ENCODE data around the gene CLEC2A.
"Not testable (repeated sequence)": the region's sequence is repeated elsewhere in the genome, so short reads cannot be mapped to it uniquely, and the experiment has no call there.

CLEC2A gene, protein sequence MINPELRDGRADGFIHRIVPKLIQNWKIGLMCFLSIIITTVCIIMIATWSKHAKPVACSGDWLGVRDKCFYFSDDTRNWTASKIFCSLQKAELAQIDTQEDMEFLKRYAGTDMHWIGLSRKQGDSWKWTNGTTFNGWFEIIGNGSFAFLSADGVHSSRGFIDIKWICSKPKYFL

DNA sequence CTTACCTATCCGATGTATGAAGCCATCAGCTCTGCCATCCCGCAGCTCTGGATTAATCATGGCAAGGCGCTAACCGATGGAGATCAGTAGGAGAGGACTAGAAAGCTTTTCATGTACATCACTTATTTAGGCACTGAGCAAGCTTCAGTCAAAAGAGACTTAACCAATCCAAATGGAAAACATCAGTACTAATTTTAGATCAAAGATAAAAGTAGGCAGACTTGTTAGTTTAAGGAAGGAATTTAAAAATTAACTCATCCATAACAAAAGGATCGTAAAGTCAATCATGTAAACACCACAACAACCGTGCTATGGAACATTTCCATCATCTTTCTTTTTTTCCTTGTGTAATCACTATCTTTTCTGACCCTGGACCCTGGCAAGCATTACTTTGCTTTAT, at the start of gene CLEC2A:
CLEC2A (minus strand) TSS at position 101 of the 400 bp plus-strand sequence; CDS start at position 60, 41 bp downstream.
- no peak for DNase-seq
- in situ Hi-C loops (cut with HindIII; ENCODE audit: low pct_ligation_motif_present, low pct_unique_long_range_greater_than_20kb, low sequenced_read_pairs): no loop called here

DNA sequence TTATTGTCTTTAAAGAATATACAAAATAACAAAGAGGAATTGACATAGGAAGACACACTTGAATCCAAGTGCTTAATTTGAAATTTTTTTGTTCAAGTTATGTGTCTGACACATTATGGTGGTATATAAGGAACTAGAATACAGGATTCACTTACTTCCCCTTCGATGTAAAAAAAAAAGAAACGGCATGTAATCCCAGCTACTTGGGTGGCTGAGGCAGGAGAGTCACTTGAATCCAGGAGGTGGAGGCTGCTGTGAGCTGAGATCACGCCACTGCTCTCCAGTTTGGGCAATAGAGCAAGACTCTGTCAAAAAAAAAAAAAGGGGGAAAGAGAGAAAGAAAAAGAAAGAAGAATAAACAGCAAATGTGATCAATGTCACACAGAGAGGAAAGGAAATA, 48.0 kb upstream of the CLEC2A start:
- in situ Hi-C loops (cut with HindIII; ENCODE audit: low pct_ligation_motif_present, low pct_unique_long_range_greater_than_20kb, low sequenced_read_pairs): no loop called here

DNA sequence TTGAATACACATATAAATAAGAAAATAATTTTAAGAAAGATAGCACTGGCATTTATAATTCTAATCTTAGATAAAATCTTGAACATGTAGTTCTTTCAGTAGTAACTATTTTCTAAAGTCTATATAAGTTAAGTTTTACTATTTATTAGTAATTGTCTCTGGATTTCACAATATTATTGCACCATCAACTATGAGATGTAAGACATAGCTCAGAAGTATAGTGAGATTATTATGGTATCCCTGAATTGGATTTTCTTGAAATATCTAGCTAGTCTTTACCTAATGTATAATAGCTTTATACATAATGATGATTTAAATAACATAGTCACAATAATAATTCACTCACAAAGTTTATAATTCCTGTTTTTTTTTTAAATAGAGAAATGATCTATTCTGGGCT, 45.7 kb upstream of the CLEC2A start:
- DNase-seq: no peak
- in situ Hi-C loops (cut with HindIII; ENCODE audit: low pct_ligation_motif_present, low pct_unique_long_range_greater_than_20kb, low sequenced_read_pairs): no loop called here

More for the DNA sequence above, 48.0 kb upstream of the CLEC2A start:
- no peak for DNase-seq

DNA sequence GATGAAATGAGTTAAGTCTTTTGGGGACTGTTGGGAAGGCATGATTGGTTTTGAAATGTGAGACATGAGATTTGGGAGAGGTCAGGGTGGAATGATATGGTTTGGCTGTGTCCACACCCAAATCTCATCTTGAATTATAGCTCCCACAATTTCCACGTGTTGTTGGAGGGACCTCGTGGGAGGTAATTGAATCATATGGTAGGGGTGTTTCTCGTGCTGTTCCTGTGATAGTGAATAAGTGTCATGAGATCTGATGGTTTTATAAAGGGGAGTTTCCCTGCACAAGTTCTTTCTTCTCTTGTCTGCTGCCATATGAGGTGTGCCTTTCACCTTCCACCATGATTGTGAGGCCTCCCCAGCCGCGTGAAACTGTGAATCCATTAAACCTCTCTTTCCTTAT, 44.5 kb upstream of the CLEC2A start:
- in situ Hi-C loops (cut with HindIII; ENCODE audit: low pct_ligation_motif_present, low pct_unique_long_range_greater_than_20kb, low sequenced_read_pairs); DNase-seq: not testable (repeated sequence)

DNA sequence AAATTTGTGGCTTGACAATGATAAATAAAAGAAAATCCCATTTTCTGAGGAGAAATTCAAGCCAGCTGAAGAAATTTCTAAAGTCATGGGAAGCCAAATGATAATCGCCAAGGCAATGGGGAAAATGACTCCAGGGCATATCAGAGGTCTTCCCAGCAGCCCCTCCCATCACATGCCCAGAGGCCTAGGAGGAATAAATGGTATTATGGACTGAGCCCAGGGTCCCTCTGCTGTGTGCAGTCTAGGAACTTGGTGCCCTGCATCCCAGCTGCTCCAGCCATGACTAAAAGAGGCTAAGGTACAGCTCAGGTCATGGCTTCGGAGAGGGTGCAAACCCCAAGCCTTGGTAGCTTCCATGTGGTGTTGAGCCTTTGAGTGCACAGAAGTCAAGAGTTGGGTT, 43.4 kb upstream of the CLEC2A start:
- DNase-seq: no peak
- in situ Hi-C loops (cut with HindIII; ENCODE audit: low pct_ligation_motif_present, low pct_unique_long_range_greater_than_20kb, low sequenced_read_pairs): no loop called here

DNA sequence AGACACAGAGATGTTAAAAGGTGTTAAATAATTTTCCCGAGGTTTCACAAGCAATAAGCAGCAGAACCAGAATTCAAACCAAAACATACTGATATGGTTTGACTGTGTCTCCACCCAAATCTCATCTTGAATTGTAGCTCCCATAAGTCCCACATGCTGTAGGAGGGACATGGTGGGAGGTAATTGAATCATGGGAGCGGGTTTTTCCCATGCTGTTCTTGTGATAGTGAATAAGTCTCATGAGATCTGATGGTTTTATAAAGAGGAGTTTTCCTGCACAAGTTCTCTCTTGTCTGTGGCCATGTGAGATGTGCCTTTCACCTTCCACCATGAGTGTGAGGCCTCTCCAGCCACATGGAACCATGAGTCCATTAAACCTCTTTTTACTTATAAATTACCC, 42.6 kb upstream of the CLEC2A start:
- DNase-seq; in situ Hi-C loops (cut with HindIII; ENCODE audit: low pct_ligation_motif_present, low pct_unique_long_range_greater_than_20kb, low sequenced_read_pairs): not testable (repeated sequence)

DNA sequence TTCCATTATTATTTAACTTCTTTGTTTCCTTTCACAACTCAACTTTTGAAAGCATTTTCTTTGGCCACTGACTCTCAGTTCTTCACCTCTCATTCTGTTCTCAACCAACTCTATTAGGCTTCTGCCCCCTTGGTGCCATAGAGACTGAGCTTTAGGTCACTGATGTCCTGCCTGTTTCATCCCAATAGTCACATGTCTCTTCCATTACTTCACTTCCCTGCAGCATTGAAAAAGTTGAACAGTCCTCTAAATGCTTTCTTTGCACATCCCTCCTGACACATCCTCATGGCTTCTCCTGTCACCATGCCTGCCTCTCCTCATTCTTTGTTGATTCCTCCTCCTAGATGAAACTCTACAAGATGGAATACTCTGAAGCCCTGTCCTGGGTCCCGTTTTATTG, 41.8 kb upstream of the CLEC2A start:
- in situ Hi-C loops (cut with HindIII; ENCODE audit: low pct_ligation_motif_present, low pct_unique_long_range_greater_than_20kb, low sequenced_read_pairs): no loop called here

DNA sequence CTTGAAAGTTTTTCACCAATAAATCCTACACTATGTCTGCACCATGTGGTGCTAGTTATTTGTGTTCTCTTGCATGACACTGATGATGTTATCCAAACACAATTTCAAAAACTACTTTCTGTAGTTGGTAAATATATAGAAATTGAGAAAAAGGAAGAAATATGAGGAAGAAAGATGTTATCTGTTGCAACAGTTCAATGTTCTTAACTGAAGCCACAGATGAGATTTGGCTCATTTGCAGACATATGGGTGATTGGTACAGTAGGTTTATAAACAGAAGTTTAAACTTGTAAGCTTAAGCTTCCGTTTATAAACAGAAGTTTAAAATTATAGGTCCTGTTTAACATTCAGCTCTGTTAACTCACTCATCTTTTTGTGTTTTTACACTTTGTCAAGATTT, 39.0 kb upstream of the CLEC2A start, which contains the start of gene CLEC12A:
CLEC12A (plus strand) TSS at position 229 of the 400 bp plus-strand sequence. CDS start 188 bp downstream, outside the sequence.
- DNase-seq: no peak
- in situ Hi-C loops (cut with HindIII; ENCODE audit: low pct_ligation_motif_present, low pct_unique_long_range_greater_than_20kb, low sequenced_read_pairs): no loop called here

More for the DNA sequence above, 41.8 kb upstream of the CLEC2A start:
- no peak for DNase-seq

DNA sequence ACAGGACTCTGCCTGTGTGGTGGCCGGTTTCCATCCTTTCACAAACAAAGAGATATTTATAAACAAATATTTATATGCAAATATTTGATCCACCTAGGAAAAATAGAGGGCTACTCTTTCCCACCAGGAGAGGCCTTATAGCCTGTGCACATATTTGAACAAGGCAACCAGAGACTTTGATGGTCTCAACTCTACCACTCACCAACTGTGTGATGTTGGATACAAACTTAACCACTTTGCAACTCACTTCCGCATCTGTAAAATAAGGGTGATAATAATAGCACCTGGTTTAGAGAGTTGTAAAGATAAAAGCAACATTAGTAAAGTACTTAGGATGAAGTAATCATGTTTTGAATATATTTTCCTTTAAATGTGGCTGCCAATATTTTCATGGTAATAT, 37.5 kb upstream of the CLEC2A start:
- in situ Hi-C loops (cut with HindIII; ENCODE audit: low pct_ligation_motif_present, low pct_unique_long_range_greater_than_20kb, low sequenced_read_pairs): no loop called here
- no peak for DNase-seq

DNA sequence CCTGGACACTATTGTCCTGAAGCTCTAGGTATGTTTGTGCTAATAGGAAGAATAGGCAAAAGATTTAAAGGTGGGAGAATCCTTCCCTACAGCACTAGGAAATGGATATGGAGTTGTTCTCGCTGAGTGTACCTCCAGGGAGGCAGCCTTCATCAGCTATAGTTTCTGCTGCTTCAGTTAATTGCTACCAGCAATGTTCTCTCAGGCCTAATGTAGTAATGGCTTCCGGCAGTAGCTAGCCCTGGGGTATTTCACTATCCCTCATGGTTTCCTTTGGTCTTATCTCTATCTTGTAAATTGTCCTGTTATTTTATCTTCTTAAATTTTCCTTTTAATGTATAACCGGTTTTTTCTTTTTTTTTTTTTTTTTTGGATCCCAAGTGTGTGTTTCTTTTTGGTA, 29.7 kb upstream of the CLEC2A start:
- no peak for DNase-seq
- in situ Hi-C loops (cut with HindIII; ENCODE audit: low pct_ligation_motif_present, low pct_unique_long_range_greater_than_20kb, low sequenced_read_pairs): no loop called here

DNA sequence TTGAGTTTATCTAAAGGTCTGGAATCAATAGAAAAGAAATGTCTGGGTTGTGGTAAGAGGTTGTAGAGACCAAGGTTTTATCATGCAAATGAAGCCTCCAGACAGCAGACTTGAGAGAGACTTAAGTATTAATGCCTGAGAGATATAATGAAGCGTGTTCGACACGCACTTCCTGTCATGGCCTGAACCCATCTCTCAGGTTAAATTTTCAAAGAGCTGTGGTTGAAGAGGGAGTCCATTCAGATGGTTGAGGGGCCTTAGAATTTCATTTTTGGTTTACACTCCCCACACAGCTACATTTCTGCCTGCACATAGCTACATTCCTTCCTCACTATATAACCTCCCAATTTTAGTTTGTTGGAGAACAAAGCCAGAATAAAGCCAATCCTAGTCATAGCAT, 28.9 kb upstream of the CLEC2A start:
- DNase-seq: no peak
- in situ Hi-C loops (cut with HindIII; ENCODE audit: low pct_ligation_motif_present, low pct_unique_long_range_greater_than_20kb, low sequenced_read_pairs): no loop called here

DNA sequence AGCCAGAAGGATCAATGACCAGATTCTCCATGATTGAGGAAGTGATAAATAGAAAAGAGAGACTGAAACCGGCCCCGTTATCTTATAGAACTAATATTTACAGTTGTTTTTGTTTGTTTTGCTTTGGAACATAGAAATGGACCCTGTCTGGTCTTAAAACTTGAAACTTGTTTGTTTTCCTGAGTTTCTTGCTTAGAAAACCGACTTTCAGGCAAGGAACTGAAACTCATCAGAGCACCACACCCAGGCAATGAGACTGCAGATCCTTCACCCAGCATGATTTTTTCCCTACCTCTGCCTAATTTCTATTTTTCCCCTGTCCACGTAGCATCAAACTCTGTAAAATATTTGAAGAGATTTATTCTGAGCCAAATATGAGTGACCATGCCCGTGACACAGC, 28.4 kb upstream of the CLEC2A start:
- in situ Hi-C loops (cut with HindIII; ENCODE audit: low pct_ligation_motif_present, low pct_unique_long_range_greater_than_20kb, low sequenced_read_pairs): no loop called here
- no peak for DNase-seq

DNA sequence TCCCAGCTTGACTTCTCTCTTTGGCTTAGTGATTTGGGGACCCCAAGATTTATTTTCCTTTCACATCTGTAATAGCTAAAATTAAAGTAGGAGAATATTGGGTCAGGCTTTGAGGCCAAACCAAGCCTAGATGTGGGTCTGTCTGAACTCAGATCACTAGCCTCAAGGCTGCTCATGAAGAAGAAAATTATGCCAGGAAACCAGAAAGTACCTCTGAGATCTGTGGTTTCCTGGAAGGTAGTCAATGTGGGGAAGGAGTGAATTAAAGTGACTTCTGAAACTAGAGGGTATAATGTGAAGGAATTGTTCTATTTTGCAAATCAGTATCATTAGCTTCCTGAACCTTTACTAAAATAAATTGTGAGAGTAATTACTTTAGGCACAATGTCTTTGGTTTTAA, 25.7 kb upstream of the CLEC2A start:
- in situ Hi-C loops (cut with HindIII; ENCODE audit: low pct_ligation_motif_present, low pct_unique_long_range_greater_than_20kb, low sequenced_read_pairs): no loop called here
- DNase-seq: no peak

DNA sequence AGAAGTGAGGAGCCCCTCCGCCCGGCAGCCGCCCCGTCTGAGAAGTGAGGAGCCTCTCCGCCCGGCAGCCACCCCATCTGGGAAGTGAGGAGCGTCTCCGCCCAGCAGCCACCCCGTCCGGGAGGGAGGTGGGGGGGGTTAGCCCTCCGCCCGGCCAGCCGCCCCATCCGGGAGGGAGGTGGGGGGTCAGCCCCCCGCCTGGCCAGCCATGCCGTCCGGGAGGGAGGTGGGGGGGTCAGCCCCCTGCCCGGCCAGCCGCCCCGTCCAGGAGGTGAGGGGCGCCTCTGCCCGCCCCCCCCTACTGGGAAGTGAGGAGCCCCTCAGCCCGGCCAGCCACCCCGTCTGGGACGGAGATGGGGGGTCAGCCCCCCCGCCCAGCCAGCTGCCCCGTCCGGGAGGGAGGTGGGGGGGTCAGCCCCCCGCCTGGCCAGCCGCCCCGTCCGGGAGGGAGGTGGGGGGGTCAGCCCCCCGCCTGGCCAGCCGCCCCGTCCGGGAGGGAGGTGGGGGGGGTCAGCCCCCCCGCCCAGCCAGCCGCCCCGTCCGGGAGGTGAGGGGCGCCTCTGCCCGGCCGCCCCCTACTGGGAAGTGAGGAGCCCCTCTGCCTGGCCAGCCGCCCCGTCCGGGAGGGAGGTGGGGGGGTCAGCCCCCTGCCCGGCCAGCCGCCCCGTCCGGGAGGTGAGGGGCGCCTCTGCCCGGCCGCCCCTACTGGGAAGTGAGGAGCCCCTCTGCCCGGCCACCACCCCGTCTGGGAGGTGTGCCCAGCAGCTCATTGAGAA, 21.0 kb upstream of the CLEC2A start:
- in situ Hi-C loops (cut with HindIII; ENCODE audit: low pct_ligation_motif_present, low pct_unique_long_range_greater_than_20kb, low sequenced_read_pairs); DNase-seq: not testable (repeated sequence)

DNA sequence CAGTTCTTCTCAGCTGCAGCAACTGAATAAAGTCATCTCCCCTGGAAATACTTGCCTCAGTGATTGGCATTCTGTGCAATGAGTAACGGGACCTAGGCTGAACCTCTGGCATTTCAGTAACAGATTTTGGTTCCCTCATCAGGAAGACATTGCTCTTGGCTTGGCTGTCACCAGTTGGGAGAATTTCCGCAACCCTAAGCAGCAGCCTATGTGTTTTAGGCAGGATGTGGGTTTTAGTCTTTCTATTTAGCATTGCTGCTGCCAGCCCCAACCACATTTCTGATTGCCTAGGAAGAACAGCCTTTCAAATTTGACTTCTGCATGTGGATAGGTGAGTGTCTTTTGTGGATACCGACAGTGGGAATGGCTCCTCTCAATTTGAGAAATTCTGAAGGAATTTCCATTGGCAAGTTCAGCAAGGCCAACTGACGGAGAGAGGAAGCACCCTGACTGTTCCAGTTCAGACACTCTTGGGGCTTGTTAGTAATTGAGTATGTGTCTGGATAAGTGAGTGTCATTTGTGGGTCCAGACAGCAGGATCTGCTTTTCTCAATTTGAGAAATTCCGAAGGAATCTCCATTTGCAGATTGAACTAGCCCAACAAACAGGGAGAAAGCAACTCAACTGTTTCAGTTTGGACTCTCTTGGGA, 19.0 kb upstream of the CLEC2A start:
- DNase-seq: no peak
- in situ Hi-C loops (cut with HindIII; ENCODE audit: low pct_ligation_motif_present, low pct_unique_long_range_greater_than_20kb, low sequenced_read_pairs): no loop called here

DNA sequence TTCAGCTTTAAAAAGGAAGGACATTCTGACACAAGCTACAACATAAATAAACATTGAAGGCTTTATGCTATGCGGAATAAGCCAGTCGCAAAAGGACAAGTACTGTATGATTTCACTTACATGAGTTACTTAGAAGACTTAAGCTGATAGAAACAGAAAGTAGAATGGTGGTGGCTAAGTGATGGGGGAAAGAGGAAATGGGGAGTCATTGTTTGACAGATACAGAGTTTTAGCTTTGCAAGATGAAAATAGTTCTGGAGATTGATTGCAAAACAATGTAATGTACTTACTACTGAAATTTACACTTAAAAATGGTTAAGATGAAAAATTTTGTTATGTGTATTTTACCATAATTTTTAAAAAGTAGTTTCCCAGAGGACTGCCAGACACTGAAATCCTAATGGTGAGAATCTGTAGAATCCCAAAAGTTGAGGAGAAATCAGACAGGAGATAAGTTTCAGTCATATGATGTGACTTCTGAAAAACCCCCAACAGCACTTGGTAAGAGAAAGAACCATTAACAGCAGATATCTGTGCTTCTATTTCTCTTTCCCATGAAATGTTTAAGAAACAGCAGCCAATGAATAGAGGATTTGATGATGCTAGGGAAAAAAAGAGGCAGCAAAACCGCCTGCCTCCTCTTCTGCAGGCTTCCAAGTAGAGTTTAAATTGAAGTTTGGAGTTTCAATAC, 16.6 kb upstream of the CLEC2A start:
- DNase-seq: no peak
- in situ Hi-C loops (cut with HindIII; ENCODE audit: low pct_ligation_motif_present, low pct_unique_long_range_greater_than_20kb, low sequenced_read_pairs): no loop called here

DNA sequence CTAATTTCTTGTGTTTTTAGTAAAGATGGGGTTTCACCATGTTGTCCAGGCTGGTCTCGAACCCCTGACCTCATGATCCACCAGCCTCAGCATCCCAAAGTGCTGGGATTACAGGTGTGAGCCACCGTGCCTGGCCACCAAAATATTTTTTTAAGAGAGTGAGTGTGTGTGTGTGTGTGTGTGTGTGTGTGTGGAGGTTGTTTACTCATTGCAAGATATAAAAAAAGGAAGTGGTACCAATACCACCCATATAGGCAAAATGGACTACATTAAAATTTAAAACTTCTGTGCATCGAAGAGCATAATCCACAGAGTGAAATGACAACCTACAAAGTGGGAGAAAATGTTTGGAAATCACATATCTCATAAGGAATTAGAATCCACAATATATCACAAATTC, 15.5 kb upstream of the CLEC2A start:
- no peak for DNase-seq
- in situ Hi-C loops (cut with HindIII; ENCODE audit: low pct_ligation_motif_present, low pct_unique_long_range_greater_than_20kb, low sequenced_read_pairs): no loop called here

DNA sequence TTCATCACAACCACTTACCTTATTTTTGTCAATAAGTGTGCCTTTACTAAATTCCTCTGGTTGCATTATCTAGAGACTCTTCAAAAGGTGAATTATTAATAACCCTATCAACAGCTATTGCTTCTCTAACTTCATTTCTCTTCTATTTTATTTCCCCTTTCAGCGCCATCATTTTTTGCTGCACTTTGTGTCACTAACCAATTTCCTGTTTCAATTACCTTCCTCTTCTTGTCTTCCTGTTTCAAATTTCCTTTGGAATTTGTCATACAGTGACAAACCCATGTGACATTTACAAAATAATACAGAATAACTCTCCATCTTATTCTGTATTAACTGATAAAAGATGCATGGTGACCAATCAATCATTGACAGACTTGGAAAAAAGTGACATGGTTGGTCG, 12.2 kb upstream of the CLEC2A start:
- in situ Hi-C loops (cut with HindIII; ENCODE audit: low pct_ligation_motif_present, low pct_unique_long_range_greater_than_20kb, low sequenced_read_pairs): no loop called here
- no peak for DNase-seq

DNA sequence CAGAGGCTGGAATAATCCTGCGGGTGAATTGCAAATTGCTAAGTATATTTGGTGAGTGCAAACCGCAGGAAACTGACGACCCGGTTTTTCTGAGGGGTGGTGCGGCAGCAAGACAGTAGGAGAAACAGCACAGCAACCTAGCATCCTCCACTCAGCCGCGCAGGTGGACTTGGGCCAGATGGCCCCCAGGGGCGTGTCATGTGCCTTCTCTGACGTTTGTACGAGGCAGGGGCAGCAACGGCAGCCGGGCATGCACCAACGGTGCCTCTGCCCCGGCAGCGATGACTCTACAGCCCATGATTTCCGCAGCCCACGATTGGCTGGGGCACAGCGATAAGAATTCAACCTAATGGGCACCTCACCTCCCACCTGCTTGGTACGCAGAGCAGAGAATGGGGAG, 11.1 kb upstream of the CLEC2A start:
- in situ Hi-C loops (cut with HindIII; ENCODE audit: low pct_ligation_motif_present, low pct_unique_long_range_greater_than_20kb, low sequenced_read_pairs): no loop called here
- DNase-seq: no peak

Measured in ACHN (cell line).